ENCODE measurements around the gene ACTL6B. TPM values are rescaled to one million over a fixed set of nuclear protein-coding genes. Genes with fewer than 3 reads are reported as not detected.
A peak's percentile ranks its signal among the peaks of the same experiment; 100 is the strongest.

ACTL6B gene
- total and polyA plus RNA-seq, 2 of the 13 experiments (the other 11 are each of a cell fraction or from before 2014, with no cell fraction given): not detected

GRCh38 chr7:100641860-100642533 lies 14.3 kb downstream of the ACTL6B start (continued):
- TF ChIP-seq ZBTB40 (IDR thresholded peaks at IDR 0.05) (no peak), ZBTB40 (CRISPR knock-in tag; IDR thresholded peaks at IDR 0.05) (no peak), ZNF331 (CRISPR knock-in tag; IDR thresholded peaks at IDR 0.05) (no peak), NFATC3 (CRISPR knock-in tag; IDR thresholded peaks at IDR 0.05) (no peak), SALL1 (CRISPR knock-in tag; IDR thresholded peaks at IDR 0.05) (no peak), HINFP (CRISPR knock-in tag; IDR thresholded peaks at IDR 0.05; ENCODE audit: low read depth) (no peak), ZNF124 (CRISPR knock-in tag; IDR thresholded peaks at IDR 0.05) (no peak), ZNF441 (CRISPR knock-in tag; IDR thresholded peaks at IDR 0.05; ENCODE audit: borderline replicate concordance) (no peak), HOXA5 (CRISPR knock-in tag; IDR thresholded peaks at IDR 0.05) (0 out of 2 replicates have a peak, but pooled peaks have one; percentile 17), ZNF329 (CRISPR knock-in tag; IDR thresholded peaks at IDR 0.05; ENCODE audit: low read depth) (no peak), LBX2 (CRISPR knock-in tag; IDR thresholded peaks at IDR 0.05; ENCODE audit: borderline replicate concordance) (no peak), XRCC5 (optimal IDR thresholded peaks at IDR 0.05; ENCODE audit: low read length) (no peak), ZNF383 (CRISPR knock-in tag; IDR thresholded peaks at IDR 0.05; ENCODE audit: borderline replicate concordance) (no peak), ATRX (CRISPR knock-in tag; IDR thresholded peaks at IDR 0.05; ENCODE audit: borderline replicate concordance) (no peak), ZNF7 (CRISPR knock-in tag; IDR thresholded peaks at IDR 0.05) (no peak), NR2C2 (CRISPR knock-in tag; IDR thresholded peaks at IDR 0.05; ENCODE audit: borderline replicate concordance) (peak; percentile 25; the same call in 1 of the 2 replicates), EEA1 (CRISPR knock-in tag; IDR thresholded peaks at IDR 0.05; ENCODE audit: borderline replicate concordance) (no peak), DBP (CRISPR knock-in tag; IDR thresholded peaks at IDR 0.05; ENCODE audit: not compliant biosample characterization) (no peak), RFX3 (CRISPR knock-in tag; IDR thresholded peaks at IDR 0.05) (no peak)
